GM12872 (cell line): ENCODE data around the gene APOBEC3H.

Experiments
- CTCF ChIP-seq: IDR thresholded peaks from 3 replicates; pipeline ENCODE4 v1.5.1; 2011; ENCODE audit warnings: low read depth, mild to moderate bottlenecking, low read length, moderate library complexity; ENCODE audit not compliant: insufficient read depth

APOBEC3H gene

GRCh38 chr22:39130892-39131855 lies 34.1 kb downstream of the APOBEC3H start:
- TF ChIP-seq CTCF, result no peak

- no peak for TF ChIP-seq CTCF
These were observed 35.2 kb downstream of the APOBEC3H start for GRCh38 chr22:39132281-39132680.

- no peak for TF ChIP-seq CTCF
These were observed 36.0 kb downstream of the APOBEC3H start for GRCh38 chr22:39132871-39133524.

GRCh38 chr22:39133871-39134270 lies 36.8 kb downstream of the APOBEC3H start:
- no peak for TF ChIP-seq CTCF

GRCh38 chr22:39134366-39135091 lies 37.5 kb downstream of the APOBEC3H start:
- no peak for TF ChIP-seq CTCF

GRCh38 chr22:39135092-39135896 lies 38.2 kb downstream of the APOBEC3H start:
- peak; percentile 75 for TF ChIP-seq CTCF
